GM19452 (cell line): Measurements from ENCODE around the gene STAG1.
"Not testable (repeated sequence)": the region's sequence is repeated elsewhere in the genome, so short reads cannot be mapped to it uniquely, and the experiment has no call there.

ENCODE experiments used
- ATAC-seq: cut with Tn5 transposase; IDR thresholded peaks from one replicate; pipeline ENCODE4 v1.9.1; 2021; ENCODE audit not compliant: unreplicated experiment

The STAG1 gene

DNA sequence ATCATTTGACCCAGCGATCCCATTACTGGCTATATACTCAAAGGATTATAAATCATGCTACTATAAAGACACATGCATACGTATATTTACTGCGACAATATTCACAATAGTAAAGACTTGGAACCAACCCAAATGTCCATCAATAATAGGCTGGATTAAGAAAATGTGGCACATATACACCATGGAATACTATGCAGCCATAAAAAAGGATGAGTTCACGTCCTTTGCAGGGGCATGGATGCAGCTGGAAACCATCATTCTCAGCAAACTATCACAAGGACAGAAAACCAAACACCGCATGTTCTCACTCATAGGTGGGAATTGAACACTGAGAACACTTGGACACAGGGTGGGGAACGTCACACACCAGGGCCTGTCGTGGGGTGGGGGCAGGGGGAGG is 237.6 kb downstream of the STAG1 start:
- not testable (repeated sequence) for ATAC-seq

DNA sequence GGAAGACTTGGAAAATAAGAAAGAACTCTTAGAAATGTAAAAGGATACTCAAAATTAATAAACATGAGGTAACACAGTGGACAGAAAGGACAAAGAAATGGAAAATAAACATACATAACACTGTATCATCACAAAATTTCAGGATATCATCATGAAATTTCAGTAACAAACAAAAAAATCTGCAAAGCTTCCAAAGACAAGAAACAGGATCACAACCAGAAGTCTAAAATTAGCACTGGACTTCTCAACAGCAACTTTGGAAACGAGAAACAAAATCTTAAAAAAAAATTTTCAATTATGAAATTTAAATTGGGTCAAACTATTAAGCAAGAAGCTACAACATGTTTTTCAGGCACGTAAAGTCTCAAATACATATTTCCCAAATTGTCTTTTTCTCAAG is 238.8 kb downstream of the STAG1 start:
- ATAC-seq = no peak

DNA sequence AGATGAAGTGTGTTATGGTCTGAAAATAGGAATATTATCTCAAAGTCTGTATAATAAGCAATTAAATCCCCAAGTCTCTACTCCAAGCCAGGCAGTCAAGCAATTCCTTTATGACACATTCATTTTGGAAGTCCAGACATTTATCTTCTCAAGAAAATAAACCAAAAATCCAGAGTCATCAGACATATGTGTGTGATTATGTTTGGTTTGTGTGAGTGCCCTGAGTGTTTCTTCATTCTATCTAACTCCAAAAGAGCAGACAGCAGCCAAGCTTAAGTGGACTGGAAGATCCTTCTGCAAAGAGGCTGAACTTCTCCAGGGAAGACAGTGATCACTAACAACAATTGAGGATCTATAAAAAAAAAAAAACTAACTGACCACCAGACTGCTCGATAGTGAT is 239.8 kb downstream of the STAG1 start:
- ATAC-seq = no peak

DNA sequence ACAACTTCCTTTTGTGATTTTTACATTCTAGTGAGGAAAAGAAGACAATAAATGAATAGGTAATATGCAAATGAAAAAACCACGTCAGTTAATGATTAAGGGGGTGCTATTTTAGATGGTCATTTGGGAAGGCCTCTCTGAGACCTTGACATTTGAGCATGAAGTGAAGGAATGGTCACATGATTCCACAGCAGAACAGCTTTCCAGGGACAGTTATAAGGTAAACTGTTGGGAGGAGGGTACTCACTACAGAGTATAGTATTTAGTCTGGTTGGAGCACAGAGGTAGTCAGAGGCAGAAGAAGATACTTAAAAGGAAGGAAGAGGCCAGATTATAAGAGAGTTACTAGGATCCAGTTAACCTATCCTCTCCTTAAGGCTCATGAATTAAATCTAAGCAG is 246.5 kb downstream of the STAG1 start:
- no peak for ATAC-seq

DNA sequence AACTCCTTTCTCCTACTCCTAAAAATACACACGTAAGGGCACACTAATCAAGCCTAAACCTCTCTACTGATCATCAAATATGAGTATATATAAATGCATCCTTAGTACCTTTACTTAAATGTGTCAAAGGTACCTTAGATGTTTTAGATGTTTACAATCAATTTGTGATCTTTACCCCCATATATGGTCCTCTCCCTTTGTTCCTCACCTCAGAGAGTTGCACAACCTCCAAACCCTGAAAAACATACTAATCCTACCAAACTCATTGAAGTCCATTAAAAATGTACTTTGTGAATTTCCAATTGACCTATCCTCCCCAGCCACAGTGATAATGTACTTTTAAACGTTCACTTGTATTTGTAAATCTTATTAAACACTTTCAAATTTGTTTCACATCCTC is 249.1 kb downstream of the STAG1 start:
- no peak for ATAC-seq

DNA sequence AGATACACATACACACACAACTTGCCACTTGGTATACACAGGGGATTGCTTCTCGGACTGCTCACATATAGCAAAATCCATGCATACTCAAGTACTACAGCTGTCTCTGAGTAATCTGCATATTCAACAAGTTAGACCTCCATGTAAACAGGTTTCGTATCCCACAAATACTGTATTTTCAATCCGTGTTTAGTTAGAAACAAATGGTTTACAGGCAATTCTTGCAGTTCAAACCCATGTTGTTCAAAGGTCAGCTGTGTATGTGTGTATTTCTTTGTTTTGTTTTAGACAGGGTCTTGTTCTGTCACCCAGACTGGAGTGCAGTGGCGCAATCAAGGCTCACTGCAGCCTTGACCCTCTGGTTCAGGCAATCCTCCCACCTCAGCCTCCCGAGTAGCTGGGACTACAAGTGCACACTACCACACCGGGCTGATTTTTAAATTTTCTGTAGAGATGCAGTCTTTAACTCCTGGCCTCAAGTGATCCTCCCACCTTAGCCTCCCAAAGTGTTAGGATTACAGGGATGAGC is 253.2 kb downstream of the STAG1 start:
- no peak for ATAC-seq

DNA sequence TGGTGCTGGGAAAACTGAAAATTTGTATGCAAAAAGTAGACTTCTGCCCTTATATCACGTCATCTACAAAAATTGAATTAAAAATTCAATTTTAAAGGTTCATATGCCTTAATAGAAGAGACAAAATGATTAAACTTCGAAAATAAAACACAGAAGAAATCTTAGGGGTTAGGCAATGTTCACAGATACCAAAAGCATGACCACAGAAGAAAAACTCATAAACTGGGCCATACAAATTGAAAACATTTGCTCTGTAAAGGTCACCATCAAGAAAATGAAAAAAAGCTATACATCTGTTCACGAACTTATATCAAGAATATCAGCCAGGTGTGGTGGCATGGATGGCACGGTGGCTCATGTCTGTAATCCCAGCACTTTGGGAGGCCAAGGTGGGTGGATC is 257.0 kb downstream of the STAG1 start:
- ATAC-seq = no peak

DNA sequence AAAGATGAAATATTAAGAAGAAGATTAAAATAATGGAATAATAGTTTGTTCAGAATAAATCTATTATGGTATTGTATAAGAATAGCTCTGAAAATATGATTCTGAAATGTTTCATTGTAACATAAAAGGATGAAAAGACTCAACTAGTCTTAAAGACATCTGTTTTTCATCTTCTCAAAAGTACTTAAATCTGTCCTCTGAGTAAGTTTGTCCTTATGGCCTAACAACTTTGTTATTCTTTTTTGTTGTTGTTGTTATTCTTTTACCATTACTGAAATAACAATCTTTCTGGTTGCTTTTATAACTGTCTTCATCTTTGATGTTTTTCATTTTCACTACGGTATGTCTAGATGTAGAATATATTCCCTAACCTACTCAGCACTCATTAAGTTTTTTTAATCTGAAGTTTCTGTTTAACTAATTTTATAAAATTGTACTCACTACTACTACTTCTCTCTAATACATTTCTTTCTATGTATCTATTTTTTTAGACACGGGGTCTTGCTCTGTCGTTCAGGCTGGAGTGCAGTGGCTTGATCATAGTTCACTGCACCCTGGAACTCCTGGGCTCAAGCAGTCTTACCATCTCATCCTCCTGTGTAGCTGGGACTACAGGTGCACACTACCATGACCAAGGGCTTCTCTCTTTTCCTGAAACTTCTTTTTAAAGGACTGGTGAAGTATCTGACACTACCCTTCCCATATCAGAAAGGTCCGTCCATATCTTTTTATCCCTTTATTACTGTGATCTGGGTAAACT is 261.4 kb downstream of the STAG1 start:
- no peak for ATAC-seq

DNA sequence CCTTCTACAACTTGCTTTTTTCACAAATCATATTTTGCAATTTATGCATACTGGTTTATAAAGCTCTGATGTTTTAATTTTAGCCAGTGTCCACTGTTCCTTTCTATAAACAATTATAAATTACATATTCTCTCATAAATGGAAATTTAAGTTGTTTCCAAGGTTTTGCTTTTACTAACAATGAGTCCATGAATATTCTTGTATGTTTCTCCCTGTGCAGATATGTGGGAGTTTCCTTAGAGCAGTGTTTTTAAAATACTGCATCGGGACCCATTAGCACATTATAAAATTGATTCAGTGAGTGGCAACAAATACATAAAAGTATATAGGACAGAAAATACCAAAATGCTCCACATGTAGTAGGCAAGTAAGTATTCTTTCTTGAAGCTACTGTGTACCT is 266.4 kb downstream of the STAG1 start:
- no peak for ATAC-seq

DNA sequence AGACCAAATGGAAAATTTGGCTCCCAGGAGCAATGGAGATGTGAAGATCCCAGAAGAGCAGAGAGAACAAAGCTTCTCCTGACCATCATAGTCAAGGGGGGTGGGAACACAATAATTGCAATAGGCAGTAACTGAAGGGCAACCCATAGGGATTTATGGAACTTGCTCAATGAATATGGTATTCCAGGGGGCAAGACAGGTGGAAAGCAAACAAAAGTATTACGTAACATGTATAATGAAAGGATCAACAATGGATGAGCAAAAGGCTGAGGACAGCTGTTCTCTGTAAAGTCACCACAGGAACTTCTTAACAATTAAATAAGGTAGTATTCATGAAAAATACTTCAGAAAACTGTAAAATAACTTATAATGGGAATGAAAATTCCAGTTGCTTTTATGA is 275.9 kb downstream of the STAG1 start:
- no peak for ATAC-seq

DNA sequence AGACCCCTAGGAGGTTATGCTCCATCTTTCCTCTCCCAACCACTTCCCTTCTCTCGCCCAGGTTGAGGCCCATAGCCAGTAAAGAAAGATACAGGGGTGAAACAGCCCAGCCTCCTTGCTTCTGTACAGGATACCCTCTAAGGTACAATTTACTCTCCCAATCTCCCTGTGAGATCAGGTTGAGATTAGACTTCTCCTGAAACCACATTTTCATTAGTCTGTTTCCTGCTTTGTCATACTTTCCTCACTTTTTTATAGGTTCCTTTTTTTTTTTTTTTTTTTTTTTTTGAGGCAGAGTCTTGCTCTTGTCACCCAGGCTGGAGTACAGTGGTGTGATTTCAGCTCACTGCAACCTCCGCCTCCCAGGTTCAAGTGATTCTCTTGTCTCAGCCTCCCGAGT is 277.3 kb downstream of the STAG1 start:
- ATAC-seq = not testable (repeated sequence)

DNA sequence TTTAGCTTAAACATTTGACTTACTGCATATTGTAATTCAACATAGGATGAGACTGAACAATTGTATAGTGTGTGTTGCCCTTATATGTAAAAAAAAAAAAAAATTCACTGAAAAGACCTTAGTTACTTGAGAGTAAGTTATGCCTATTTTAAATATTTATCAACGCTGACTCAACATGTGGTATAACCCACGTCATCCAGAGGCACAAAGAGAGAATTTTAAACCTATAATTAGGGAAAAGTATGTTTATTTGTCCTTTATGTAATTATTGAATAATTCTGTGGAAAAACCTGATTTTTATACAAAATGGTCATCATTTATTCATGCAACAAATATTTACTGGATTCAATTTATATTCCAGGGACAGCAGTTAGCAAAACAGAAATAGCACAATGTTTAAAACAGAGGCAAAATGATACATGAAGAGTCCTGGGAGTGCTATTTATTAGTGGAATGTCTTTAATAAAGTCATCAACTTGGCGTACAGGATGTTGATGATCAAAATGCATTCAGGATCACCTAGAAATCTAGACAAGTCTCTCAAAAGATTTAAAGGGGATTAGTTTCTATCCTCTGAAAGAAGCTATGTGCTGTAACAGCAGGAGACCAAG is 278.4 kb downstream of the STAG1 start:
- no peak for ATAC-seq

DNA sequence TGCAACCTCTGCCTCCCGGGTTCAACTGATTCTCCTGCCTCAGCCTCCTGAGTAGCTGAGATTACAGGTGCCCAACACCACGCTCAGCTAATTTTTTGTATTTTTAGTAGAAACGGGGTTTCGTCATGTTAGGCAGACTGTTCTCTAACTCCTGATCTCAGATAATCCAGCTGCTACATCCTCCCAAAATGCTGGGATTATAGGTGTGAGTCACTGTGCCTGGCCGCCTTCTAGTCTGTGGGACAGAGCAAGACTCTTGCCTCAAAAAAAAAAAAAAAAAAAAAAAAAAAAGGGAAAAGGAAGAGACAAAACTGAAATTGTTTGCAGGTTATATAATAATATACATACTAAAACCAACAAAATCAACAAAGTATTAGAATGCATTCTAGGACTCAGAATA is 286.9 kb downstream of the STAG1 start:
- ATAC-seq = no peak

DNA sequence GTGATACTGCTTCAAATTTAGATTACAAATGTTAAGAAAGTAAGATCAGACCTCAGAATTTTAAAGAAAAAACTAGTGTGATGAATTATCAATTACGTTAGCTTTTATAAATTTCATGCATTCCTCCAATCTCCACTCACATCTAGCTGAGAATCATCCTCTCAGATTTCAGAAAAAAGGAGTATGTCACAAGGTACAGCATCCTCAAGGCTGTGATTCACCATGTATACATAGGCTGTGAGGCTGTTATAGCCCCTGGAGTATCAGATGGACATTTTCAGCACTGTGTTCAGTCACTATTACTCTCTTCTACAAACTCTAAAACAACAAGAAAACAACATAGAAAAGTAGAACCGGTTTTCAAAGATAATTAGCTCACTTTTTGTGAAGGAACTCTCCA is 287.7 kb downstream of the STAG1 start:
- no peak for ATAC-seq

DNA sequence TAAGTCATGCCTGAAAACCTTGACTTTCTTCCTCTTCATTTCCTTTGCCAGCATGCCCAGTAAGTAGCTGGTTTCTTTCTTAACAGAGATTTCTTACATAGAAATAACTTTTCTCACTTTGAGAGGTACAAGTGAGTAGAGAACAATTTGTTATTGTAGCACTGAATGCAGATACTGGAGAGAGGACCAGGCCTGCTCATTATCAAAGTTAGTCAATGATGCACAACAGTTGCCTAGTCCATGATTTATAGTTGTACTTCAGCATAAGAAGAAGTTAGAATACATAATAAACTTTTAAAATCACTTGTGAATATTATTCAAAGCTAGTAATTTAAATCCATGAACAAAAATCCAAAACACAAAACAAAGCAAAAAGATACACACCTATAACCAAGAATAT is 289.0 kb downstream of the STAG1 start:
- no peak for ATAC-seq

DNA sequence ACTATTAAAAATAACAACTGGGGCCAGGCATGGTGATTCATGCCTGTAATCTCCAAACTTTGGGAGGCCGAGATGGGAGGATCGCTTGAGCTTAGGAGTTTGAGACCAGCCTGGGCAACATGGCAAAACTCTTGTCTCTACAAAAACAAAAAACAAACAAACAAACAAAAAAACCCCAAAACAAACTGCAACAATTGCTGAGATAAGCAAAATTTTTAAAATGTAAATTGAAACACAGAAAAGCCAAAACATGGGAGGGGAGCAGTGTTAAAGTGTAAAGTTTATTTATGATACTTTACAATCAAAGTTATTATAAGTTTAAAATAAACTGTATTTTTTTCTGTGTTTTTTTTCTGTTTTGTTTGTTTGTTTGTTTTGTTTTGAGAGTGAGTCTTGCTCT is 294.4 kb downstream of the STAG1 start:
- ATAC-seq = no peak

DNA sequence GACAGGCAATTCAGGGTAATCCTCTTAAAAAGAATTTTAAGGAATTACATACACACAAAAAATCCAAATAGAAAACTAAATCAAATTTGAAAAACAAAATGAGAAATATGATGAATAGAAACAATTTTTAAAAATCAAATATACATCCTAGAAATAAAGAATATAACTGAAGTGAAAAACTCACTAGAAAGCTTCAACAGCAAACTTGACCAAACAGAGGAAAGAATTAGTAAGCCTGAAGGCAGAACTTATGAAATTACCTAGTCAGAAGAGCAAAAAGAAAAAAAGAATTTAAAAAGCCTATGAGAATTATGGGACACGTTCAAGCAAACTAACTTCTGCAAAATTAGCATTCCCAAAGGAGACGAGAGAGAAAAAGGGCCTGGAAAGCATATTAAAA is 296.0 kb downstream of the STAG1 start:
- ATAC-seq = no peak

DNA sequence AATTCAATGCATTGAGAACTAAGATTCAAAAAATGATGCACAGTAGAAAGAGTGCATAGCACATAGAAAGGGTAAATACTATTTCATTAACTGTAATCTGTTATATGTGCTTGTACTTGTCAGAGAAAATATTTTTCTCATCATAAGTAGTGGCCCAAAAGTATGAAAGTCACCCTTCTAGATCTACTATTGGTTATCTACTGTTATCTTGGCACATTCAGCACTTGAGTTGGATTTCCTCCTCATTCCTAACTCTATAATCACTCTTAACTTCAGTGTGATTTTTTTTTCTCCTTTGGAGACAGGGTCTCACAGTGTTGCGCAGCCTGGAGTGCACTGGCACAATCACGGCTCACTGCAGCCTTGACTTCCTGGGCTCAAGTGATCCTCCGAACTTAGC is 307.6 kb downstream of the STAG1 start:
- no peak for ATAC-seq

DNA sequence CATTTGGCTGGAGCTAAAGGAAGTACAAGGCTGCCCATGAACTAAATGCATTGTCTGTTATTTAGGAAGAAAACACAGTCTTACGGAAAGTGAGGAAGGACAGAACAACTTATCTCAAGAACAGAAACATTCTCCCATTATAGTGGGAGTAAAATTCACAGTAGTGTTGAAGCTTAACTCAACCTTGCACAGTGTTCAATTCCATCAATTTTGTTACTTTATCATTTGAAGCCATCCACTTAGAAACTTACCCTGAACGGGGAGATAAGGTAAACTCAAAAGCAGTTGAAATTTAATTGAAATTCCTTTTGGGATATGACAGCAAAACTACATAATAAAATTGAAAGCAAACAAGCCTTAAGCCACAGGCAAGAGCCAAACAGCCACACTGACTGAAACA is 315.1 kb downstream of the STAG1 start:
- ATAC-seq = no peak

DNA sequence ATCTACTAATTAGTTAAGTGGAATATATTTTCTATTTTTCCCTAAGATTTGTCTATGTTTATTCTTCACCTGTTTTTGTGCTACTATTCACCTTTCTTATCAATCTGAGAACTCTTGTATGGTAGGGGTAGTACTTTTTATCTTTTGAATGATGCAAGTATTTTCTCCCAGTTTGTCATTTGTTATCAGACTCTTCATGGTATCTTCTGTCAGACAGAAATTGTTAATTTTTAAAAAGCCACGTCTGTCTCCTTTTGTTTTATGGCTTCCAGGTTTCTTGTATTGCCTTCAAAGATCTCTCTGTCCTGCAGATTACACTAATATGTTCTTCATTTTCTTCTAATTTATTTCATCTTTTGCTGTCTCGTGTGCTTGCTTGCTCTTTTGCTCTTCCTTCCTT is 317.7 kb downstream of the STAG1 start:
- ATAC-seq = no peak

DNA sequence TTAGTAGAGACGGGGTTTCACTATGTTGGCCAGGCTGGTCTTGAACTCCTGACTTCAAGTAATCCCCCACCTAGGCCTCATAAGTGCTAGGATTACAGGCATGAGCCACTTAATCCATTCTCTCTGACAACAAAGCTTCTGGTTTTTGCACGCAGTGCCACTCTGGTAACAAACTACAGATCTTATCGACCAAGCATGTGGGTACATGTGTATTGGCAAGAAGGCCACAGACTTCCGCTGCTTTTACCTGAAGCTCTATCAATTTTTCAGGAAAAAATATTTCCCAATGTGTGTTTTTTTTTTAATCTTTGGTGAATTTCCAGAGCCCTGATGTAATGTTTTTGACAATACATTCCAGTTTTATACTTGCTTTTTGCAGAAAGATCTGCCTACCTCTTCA is 319.5 kb downstream of the STAG1 start:
- ATAC-seq = no peak

DNA sequence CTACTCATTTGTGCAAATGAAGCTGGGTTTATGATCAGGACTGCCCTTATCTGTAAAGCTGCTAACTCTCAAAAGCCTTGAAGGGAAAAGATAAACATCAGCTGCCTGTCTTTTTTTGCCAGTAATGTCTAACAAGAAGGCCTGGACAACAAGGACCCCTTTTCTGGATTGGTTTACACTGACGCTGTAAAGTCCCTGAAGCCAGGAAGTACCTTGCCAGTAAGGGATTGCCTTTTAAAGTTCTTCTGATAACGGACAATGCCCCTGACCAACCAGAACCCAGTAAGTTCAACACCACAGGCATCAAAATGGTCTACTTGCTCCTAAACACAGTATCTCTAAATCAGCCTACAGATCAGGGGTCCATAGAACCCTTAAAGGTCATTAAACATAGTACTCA is 324.0 kb downstream of the STAG1 start:
- no peak for ATAC-seq

DNA sequence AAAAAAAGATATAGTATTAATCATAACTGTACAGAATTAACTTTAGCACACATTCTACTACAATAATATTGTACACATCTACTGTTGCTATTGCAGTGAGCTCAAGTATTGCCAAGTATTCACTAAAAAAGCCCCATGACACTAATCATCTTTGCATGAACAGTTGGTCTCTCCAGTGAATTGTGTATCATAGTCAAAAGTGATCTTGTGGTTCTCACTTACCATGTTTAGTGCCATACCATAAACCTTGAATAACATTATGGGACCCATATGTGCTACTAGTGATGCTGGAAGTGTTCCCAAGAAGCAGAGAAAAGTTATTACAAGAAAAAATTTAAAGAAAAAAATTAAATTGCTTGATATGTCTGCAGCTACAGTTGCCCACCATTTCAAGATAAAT is 324.9 kb downstream of the STAG1 start:
- ATAC-seq = no peak
